ENCODE measurements around the gene CD86.
"Not testable (repeated sequence)": the region's sequence is repeated elsewhere in the genome, so short reads cannot be mapped to it uniquely, and the experiment has no call there.

The CD86 gene

DNA sequence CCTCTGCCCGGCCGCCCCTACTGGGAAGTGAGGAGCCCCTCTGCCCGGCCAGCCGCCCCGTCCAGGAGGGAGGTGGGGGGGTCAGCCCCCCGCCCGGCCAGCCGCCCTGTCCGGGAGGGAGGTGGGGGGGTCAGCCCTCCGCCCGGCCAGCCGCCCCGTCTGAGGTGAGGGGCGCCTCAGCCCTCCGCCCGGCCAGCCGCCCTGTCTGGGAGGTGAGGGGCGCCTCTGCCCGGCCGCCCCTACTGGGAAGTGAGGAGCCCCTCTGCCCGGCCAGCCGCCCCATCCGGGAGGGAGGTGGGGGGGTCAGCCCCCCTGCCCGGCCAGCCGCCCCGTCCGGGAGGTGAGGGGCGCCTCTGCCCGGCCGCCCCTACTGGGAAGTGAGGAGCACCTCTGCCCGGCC, 109.8 kb downstream of the CD86 start:
- not testable (repeated sequence) for DNase-seq (ENCODE audit: low read depth)

DNA sequence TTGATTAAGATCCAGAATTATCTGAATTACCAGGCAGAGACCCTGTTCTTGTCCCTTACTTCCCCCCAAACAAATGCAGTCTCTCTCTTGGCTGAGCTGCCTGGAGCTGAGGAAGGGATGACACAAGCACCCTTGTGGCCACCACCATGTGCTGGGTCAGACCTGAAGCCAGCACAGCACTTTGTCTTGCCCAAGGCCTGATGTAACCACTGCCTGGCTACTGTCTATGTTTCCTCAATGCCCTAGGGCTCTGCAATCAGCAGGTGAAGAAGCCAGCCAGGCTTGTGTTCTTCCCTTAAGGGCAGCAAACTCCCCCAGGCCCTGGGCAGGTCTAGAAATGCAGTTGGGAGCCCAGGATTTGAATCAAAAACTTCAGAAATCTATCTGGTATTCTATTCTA, 112.5 kb downstream of the CD86 start:
- DNase-seq (ENCODE audit: low read depth): no peak

DNA sequence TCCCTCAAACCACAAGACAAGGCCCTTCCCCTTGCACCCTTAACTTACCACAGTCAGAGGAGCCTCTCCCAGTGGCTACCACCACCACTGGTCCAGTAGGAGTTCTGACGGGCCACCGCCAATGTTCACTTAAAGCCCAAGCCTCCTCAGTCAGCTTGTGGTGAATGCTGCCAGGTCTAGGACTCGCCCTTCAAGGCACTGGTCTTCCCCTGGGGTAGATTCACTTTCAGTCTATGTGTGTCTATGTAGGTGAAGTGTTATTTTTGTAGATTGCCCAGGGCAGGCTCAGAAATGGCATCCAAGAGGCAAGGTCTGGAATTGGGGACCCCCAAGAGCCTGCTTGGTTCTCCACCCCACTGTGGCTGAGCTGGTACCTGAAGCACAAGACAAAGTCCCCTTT, 112.9 kb downstream of the CD86 start:
- DNase-seq (ENCODE audit: low read depth): no peak

DNA sequence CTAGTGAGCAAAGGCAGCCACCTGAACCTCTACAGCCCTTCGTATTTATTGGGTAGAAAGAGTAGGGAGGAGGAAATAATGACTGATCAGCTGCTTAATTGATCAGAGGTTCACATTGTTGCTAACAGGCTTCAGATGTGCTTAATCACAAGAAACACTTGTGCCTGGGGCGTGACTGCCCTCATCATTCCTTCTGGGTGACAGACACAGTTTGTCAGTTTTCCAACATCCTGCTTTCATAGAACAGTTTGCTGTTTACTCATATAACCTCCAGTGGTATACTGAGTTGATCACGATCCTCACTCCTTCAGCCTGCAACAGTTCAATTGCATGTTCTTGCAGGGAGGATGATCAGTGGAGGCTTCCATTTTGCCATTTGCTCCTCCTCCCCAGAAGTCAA, 114.7 kb downstream of the CD86 start:
- DNase-seq (ENCODE audit: low read depth): no peak
